Left renal cortex interstitium (tissue), 4 donors: ENCODE measurements around the gene TMEM143. TPM values are rescaled to one million over a fixed set of nuclear protein-coding genes. Genes with fewer than 3 reads are reported as not detected.
"Not testable (repeated sequence)": the region's sequence is repeated elsewhere in the genome, so short reads cannot be mapped to it uniquely, and the experiment has no call there.

ENCODE experiments used
- DNase-seq, 4 donors: peaks; one replicate each; pipeline ENCODE4 v3.0.0-alpha.2; 2013; ENCODE audit warnings: low read depth in 4 of 4, low spot score in 2 of 4, missing footprints in 1 of 4
- polyA plus RNA-seq, 4 donors: library from polyadenylated mRNA; unstranded; fragments of 120-200 nt; gene quantifications; one replicate each; pipeline ENCODE4 v1.2.1, GENCODE V29; 2013; ENCODE audit not compliant: insufficient read length in 4 of 4

Gene TMEM143
- polyA plus RNA-seq, result 10 to 100 TPM in 3 of 4 donors, 1 to 10 TPM in 1; 9.2 to 14.6 (median 12.0) TPM

- peak; percentile 97 to 100 (median 100) for DNase-seq
Measured at GRCh38 chr19:48363810-48364597, at the start of gene TMEM143, which contains the start of gene SYNGR4. Gene TMEM143, minus strand, starts transcription at chr19:48363940. Its CDS starts 20 bp downstream, at chr19:48363920. Gene SYNGR4, plus strand, starts transcription at chr19:48364367. Its CDS starts 1,476 bp downstream, at chr19:48365843.

- DNase-seq, result no peak
Measured at GRCh38 chr19:48405850-48406249, 42.1 kb upstream of the TMEM143 start.

GRCh38 chr19:48405010-48405659, 41.4 kb upstream of the TMEM143 start:
- DNase-seq, result no peak

GRCh38 chr19:48403606-48404005, 39.9 kb upstream of the TMEM143 start:
- DNase-seq, result no peak

- DNase-seq, result no peak
Measured at GRCh38 chr19:48401287-48401686, 37.5 kb upstream of the TMEM143 start.

- no peak for DNase-seq
Measured at GRCh38 chr19:48400018-48400742, 36.4 kb upstream of the TMEM143 start.

GRCh38 chr19:48398375-48399235, 34.9 kb upstream of the TMEM143 start:
- no peak for DNase-seq

GRCh38 chr19:48398102-48398374, 34.3 kb upstream of the TMEM143 start:
- no peak for DNase-seq

- DNase-seq, result no peak
Measured at GRCh38 chr19:48397263-48398101, 33.7 kb upstream of the TMEM143 start.

GRCh38 chr19:48396824-48397176, 33.1 kb upstream of the TMEM143 start:
- DNase-seq, result no peak

GRCh38 chr19:48396016-48396823, 32.5 kb upstream of the TMEM143 start:
- DNase-seq, result no peak

GRCh38 chr19:48395499-48395898, 31.8 kb upstream of the TMEM143 start:
- no peak for DNase-seq

GRCh38 chr19:48395170-48395455, 31.4 kb upstream of the TMEM143 start:
- no peak for DNase-seq

- no peak for DNase-seq
Measured at GRCh38 chr19:48394331-48395169, 30.8 kb upstream of the TMEM143 start.

GRCh38 chr19:48393559-48394330, 30.0 kb upstream of the TMEM143 start, which contains the start of gene GRIN2D:
Gene GRIN2D, plus strand, starts transcription at chr19:48393668. Its CDS starts 4,725 bp downstream, at chr19:48398393.
- no peak for DNase-seq

- no peak for DNase-seq
Measured at GRCh38 chr19:48392860-48393558, 29.3 kb upstream of the TMEM143 start.

- DNase-seq, result not testable (repeated sequence)
Measured at GRCh38 chr19:48392006-48392344, 28.2 kb upstream of the TMEM143 start.
